Measurements from ENCODE around the gene RNF222.
A peak's percentile ranks its signal among the peaks of the same experiment; 100 is the strongest.

DNA sequence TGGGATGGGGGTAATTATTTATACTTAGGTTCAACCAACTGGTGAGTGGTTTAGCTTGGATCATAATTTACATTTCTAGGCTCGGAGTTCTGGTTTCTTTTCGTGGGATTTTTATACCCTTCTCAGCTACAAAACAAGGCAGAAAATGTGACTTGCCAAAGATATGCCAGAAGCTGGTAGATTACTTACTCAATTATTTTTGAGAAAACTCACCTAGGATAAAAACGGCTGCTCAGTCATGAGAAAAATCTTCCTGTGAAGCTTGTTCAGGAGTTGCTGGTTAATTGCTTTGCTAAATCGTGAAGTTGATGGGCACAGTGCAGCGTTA lies 39.2 kb upstream of the RNF222 start:
- TF ChIP-seq, protein P1, sequence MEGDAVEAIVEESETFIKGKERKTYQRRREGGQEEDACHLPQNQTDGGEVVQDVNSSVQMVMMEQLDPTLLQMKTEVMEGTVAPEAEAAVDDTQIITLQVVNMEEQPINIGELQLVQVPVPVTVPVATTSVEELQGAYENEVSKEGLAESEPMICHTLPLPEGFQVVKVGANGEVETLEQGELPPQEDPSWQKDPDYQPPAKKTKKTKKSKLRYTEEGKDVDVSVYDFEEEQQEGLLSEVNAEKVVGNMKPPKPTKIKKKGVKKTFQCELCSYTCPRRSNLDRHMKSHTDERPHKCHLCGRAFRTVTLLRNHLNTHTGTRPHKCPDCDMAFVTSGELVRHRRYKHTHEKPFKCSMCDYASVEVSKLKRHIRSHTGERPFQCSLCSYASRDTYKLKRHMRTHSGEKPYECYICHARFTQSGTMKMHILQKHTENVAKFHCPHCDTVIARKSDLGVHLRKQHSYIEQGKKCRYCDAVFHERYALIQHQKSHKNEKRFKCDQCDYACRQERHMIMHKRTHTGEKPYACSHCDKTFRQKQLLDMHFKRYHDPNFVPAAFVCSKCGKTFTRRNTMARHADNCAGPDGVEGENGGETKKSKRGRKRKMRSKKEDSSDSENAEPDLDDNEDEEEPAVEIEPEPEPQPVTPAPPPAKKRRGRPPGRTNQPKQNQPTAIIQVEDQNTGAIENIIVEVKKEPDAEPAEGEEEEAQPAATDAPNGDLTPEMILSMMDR (conservative IDR thresholded peaks at IDR 0.05), result peak; percentile 7; the same call in 1 of the 2 replicates
- TF ChIP-seq ZFX (IDR thresholded peaks at IDR 0.05), result no peak
